GM23248 (cell line): Measurements from ENCODE around the gene ASCL2.

Experiments used
- EZH2 ChIP-seq: fragments of 200-600 bp; sonication (generic); IDR thresholded peaks from 2 replicates; pipeline ENCODE4 v1.6.1; 2018; ENCODE audit warnings: antibody characterized with exemption, mild to moderate bottlenecking; ENCODE audit not compliant: insufficient read depth, poor library complexity, severe bottlenecking
- EZH2phosphoT487 ChIP-seq: fragments of 200-600 bp; sonication (generic); IDR thresholded peaks from 2 replicates; pipeline ENCODE4 v1.6.1; 2018; ENCODE audit warnings: antibody characterized with exemption, moderate library complexity, mild to moderate bottlenecking, low read depth; ENCODE audit not compliant: insufficient read depth

DNA sequence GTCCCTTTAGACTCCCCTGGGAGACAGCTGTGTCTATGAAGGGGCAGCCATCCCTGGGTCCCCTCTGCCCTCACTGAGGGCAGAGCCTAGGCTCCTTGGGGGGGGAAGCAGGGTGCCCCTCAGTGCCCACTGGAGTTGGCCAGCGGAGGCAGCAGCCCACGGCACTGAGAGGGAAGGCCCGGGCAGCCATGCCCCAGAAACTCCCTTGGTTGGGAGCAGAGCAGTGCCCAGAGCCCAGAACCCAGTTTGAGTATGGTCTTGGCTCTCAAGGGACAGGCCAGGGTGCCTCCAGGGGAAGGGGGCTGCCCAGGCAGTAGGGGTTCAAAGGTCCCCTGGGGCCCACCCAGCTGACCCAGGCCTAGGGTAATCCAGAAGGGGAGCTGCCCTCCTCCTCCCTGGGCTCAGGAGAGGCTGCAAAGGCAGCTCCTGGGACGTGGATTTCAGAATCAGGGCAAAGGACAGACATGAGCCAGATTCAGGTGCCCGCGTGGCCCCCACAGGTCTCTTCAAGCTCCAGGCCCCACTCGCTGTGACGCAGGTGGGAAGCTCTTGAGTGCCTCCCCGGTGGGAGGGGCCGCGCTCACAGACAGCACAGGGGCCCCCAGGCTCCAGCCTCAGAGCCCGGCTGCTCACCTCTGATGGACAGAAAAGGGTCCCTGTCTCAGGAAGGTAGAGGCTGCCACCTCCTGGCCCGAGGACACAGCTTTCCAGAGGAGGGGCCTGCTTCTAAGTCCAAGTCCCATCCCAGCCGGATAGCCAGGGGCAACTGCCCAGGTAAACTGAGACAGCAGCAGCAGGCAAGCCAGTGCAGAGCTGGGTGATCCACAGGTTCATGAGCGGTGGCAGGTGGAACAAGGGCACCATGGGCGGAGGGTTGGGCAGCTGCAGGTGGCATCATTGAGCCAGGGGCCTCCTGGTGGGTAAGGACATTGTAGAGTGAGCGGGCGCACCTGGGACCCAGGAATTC, 28.7 kb upstream of the ASCL2 start:
- no peak for TF ChIP-seq EZH2
- TF ChIP-seq EZH2phosphoT487 = no peak
